ENCODE data around the gene OPRL1. TPM values are rescaled to one million over a fixed set of nuclear protein-coding genes. Genes with fewer than 3 reads are reported as not detected.

Gene OPRL1
- total RNA-seq, 4 donors from 2014 or later, result 0.34 to 0.91 (median 0.76) TPM; not detected in 1

- no peak overlapping the region for H3K27ac ChIP-seq
- H3K4me1 ChIP-seq, result peaks cover 3 to 26% (median 7%) of the 10 kb centered on the region in 3 donors
- 93 to 96% methylated on average over 10 to 11 of the region's 31 CpGs for WGBS, 2 donors
- H3K9me3 ChIP-seq, result no peaks in the 10 kb centered on the region
- H3K27me3 ChIP-seq, result no peaks in the 10 kb centered on the region
- H3K36me3 ChIP-seq, result peaks cover 4 to 47% (median 10%) of the 10 kb centered on the region in 3 donors
- intact Hi-C loops (cut with DNase I), result no loop called here
- DNase-seq, result no peak
- no peak overlapping the region for H3K4me3 ChIP-seq
- TF ChIP-seq POLR2A (IDR thresholded peaks at IDR 0.05), result peak in 1 of 4 donors; percentile 14
- no peak for TF ChIP-seq CTCF (IDR thresholded peaks at IDR 0.05)
Observed at GRCh38 chr20:64070244-64070993, 9.5 kb upstream of the OPRL1 start.

- intact Hi-C loops (cut with DNase I), result no loop called here
Observed at GRCh38 chr20:64071341-64072332, 8.2 kb upstream of the OPRL1 start.

GRCh38 chr20:64072498-64073063, 7.3 kb upstream of the OPRL1 start:
- Histone ChIP-seq H3K4me1 (peaks cover 0 to 30% (median 14%) of the 10 kb centered on the region in 3 donors), H3K36me3 (peaks cover 4 to 49% (median 10%) of the 10 kb centered on the region in 3 donors), H3K27me3 (no peaks in the 10 kb centered on the region), H3K4me3 (no peak overlapping the region), H3K27ac (no peak overlapping the region), H3K9me3 (no peaks in the 10 kb centered on the region)
- intact Hi-C loops (cut with DNase I), result no loop called here
- TF ChIP-seq POLR2A (IDR thresholded peaks at IDR 0.05), result no peak
- TF ChIP-seq CTCF (IDR thresholded peaks at IDR 0.05), result no peak
- WGBS, 2 donors, result 84% methylated on average over 6 of the region's 14 CpGs; no CpG with 5 or more reads in 1 of the 2 donors
- DNase-seq, result no peak

More at GRCh38 chr20:64071341-64072332, 8.2 kb upstream of the OPRL1 start:
- H3K27me3 ChIP-seq, result no peaks in the 10 kb centered on the region
- TF ChIP-seq CTCF (IDR thresholded peaks at IDR 0.05), result no peak
- no peak for TF ChIP-seq POLR2A (IDR thresholded peaks at IDR 0.05)
- no peaks in the 10 kb centered on the region for H3K9me3 ChIP-seq
- peaks cover 3 to 27% (median 7%) of the 10 kb centered on the region in 3 donors for H3K4me1 ChIP-seq
- DNase-seq, result no peak
- H3K36me3 ChIP-seq, result peaks cover 4 to 49% (median 10%) of the 10 kb centered on the region in 3 donors
- H3K27ac ChIP-seq, result no peak overlapping the region
- H3K4me3 ChIP-seq, result no peak overlapping the region
- 65 to 91% methylated on average over 13 to 14 of the region's 30 CpGs for WGBS, 2 donors

- TF ChIP-seq POLR2A (IDR thresholded peaks at IDR 0.05), result no peak
- TF ChIP-seq CTCF (IDR thresholded peaks at IDR 0.05), result no peak
- WGBS, 2 donors, result 89% methylated on average over 9 of the region's 37 CpGs; no CpG with 5 or more reads in 1 of the 2 donors
- H3K4me3 ChIP-seq, result no peak overlapping the region
- peaks cover 10 to 40% (median 23%) of the 10 kb centered on the region in 3 donors for H3K4me1 ChIP-seq
- no peaks in the 10 kb centered on the region for H3K9me3 ChIP-seq
- H3K27me3 ChIP-seq, result no peaks in the 10 kb centered on the region
- DNase-seq, result no peak
- intact Hi-C loops (cut with DNase I), result no loop called here
- H3K27ac ChIP-seq, result no peak overlapping the region
- H3K36me3 ChIP-seq, result peaks cover 4 to 49% (median 10%) of the 10 kb centered on the region in 3 donors
Observed at GRCh38 chr20:64073476-64074183, 6.3 kb upstream of the OPRL1 start.

All from esophagus squamous epithelium (tissue), 5 donors.